NK-92 treated with Interleukin-12 subunit alpha and Interleukin-12 subunit beta, amount 100 ng/mL, for 24 hours (cell line): ENCODE data around the gene BRF1.
"Not testable (repeated sequence)": the region's sequence is repeated elsewhere in the genome, so short reads cannot be mapped to it uniquely, and the experiment has no call there.

ENCODE experiments used
- DNase-seq: peaks from one replicate; lab custom pipeline; 2025; lab: John Stamatoyannopoulos, UW

Gene BRF1

DNA sequence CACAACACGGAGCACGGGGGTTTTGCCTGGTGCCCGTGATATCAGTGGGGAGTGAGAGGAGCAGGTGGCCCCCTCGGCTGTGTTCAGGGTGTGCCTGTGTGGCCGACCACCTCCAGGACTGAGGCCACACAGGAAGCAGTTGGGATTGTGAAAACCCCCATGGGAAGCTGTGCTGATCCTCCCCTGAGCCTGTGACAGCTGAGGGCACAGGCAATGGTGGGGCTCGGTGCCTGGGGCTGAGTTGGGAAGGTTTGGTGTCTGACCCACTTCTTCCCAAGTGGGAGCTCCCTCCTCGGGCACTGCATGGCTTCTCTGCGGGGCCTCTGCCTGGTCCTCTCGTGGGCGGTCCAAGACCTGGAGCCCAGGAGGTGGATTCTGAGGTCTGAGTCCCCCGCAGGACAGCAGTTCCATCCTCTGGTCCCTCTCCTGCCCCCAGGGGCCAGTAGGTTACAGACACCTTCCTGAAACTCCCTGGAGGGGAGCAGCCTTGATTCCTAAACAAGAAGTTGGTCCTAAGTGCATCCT lies 31.6 kb upstream of the BRF1 start:
- DNase-seq, result no peak

DNA sequence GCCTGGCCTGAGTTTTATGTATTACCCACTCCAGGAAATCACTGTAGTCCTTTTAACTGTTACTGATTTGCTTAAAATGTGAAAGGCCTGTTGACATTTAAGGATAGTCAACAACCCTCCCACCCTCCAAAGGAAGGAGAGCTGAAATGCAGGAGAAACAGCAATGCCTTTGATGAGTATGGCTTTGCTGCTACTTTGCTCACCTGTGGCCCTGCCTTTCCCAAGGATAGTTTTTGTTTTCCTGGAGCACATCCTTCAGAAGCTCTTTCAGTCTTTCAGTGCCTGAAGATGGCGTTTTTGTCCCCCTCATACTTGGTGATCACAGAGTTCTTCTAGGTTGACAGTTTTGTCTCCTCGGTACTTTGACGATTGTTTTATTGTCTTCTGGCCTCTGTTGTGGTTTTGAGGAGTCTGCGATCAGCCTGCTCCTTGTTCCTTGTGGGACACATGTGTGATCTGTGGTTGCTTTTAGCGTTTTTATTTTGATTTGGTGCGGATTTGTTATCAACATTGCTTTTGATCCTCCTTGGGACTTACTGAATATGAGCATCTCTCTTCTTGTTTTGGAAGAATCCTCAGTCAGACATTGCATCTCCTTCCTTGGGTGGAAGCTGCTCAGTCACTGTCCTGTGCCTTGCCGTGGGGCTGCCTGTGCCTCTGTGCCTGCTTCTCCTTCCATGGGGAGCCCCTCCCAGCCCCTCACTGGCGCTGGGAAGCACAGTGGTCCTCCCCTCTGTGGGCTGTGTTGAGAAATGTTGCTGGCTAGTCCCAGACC lies 31.0 kb upstream of the BRF1 start:
- no peak for DNase-seq

DNA sequence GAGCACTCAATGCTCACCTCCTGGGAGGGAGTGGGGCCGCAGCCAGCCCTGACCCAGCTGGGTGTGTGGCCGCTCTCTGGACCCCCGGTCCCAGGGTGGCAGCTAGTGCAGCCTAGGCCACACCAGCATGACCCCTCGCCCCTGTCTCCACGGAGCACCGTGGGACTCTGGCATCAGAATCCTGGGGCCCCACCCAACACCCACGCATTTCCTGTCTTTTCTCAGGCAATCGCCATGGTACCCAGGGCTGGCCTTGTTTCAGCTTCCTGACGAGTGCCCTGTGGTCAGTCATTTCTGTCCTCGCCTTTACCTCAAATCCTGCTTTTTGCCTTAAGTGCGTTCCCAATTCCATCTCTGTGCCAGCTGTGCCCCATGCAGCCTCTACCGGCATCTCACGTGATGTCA lies 29.7 kb upstream of the BRF1 start:
- no peak for DNase-seq

DNA sequence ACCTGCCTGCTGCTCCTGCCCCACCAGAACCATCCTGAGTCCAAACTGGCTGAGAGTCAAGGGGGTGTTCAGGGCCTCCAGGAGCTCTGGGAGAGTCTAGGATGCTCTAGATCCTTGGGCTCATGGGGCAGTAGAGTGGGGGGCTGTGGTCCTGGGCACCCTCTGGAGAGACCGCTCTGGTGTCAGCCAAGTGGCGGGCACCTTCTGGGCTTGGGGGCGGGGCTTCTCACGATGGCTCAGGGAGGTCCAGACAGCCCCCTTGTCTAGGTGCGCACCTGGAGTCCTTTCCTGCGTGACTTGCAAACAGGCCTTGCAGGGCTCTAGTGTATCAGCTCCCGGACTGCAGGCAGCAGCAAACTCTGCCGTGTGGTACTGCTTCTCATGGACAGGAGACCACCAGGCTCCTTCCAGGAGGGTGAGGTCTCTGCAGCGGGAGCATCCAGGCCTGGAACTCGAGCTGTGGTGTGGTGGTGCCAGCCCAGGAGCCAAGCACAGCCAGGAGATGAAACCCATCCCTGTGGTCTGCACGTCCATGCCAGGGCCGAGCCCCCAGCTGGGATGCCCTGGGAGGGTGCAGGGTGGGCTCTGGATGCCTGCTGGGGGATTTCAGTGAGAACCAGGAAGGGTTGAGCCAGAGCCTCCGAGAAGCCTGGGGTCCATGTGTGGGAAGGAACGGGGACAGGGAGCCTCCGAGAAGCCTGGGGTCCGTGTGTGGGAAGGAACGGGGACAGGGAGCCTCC lies 28.8 kb upstream of the BRF1 start:
- no peak for DNase-seq

DNA sequence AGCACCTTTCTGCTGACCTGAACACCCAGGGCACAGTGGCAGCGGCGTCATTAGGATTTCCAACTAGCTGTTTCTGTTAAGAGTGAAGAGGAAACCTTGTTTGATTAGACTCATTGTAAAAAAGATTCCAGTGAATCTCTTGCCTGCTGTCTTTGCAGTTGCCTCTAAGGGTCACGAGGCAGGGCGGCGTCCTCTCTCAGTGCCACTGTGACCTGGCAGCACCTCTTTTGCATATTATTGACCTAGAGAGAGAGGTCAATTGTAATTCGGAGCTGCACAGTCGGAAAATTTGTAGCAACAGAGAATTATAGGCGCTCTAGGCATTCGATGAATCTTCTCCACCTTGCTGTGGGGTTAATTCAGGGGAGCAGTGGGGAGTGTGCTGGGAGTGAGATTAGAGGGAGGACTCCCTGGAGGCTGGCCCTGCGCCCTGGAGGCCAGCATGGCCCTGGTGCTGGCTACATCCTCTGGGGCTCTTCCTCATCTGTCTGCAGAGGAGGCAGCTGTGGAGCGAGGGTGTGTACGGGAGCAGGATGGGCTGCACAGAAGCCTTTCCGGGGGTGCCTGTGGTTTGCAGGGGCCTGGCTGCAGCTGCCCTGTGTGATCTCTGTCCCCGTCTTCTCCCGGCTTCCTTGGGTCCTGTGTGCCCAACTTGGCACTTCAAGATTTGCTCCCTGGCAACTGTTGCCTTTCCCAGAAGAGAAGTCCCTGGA lies 28.0 kb upstream of the BRF1 start:
- no peak for DNase-seq

DNA sequence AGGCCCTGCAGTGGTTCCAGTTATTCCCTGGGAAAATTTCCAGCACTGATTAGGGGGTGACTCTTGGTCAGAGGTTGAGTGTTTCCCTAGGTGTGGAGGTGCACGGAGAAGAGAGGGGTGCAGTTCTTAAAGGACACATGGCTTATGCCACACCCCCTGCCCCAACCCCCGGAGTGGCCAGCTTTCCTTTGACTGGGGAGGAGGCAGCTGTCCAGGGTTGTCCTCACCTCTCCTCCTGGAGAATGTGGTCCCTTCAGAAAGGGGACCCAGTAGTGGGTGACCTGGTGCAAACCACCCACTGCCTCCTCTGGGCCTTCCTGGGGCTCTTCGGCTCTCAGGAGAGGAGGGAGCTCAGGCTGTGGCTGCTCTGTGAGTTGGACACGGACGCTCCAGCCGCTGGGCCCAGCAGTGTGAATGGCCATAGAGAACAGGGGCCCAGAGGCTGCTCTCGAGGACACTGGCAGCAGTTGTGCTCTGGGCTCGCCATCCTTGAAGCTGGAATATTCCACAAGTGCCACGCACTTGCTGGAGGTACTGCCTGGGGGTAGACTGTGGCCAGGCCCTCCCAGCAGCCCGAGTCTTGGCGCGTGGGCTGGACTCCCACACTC lies 27.4 kb upstream of the BRF1 start:
- DNase-seq, result no peak

DNA sequence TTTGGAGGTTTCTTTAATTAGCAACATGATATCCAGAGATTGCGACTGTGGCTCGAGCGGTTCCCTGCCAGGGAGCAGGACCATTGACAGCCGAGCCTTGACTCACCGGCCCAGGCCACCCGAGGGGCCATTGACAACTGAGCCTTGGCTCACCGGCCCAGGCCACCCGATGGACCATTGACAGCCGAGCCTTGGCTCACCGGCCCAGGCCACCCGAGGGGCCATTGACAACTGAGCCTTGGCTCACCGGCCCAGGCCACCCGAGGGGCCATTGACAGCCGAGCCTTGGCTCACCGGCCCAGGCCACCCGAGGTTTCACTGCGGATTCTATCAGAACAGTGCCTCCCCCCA lies 26.9 kb upstream of the BRF1 start:
- not testable (repeated sequence) for DNase-seq

DNA sequence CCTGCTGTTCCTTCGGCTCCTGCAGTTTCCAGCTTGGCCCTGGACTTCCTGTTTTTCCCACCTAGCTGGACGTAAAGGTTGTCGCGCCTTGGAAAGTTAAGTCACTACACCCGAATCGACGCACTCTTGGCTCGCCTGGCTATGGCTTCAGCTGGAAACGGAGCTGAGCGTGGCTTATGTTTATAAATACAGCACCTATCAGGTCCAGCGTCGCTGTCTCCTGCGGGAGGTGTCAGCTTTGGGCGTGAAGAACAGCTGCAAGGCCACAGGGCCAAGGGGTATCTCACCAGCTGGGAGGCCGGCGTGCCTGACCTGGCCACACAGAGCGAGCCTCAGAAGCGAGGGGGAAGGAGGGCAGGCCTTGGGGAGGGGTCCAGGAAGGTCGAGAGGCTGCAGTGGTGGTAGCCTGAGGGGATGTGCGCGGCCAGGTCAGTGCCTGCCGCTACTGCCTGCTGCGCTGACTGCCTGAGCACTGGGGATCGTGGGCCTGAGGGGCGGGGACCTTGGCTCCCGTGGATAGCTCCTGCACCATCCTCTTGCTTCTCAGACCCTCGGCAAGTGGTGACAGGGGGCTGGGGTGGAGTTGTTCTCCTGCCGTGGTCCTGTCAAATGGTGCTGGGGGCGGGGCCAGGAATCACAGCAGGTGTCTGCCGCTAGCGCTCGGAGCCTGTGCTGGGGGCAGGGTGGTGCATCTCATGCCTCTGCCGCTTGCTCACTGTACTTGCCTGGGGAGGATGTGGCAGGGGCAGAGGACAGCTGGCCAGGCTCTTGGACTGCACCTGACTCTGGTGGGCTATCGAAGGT lies 26.3 kb upstream of the BRF1 start:
- no peak for DNase-seq

DNA sequence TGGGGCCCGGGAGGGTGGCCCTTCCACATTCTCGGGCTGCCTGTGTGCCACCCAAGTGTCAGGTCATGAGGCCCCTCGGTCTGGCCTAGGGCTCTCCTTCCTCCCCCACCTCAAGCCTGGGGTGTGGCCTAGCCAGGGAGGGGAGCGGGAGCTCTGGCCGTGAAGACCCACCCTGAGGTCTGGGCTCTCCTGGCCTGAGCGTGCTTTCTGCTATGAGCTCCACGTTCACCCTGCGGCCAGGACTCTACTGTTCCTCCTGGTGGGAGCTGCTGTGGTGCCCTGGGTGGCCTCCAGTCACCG lies 25.7 kb upstream of the BRF1 start:
- no peak for DNase-seq

DNA sequence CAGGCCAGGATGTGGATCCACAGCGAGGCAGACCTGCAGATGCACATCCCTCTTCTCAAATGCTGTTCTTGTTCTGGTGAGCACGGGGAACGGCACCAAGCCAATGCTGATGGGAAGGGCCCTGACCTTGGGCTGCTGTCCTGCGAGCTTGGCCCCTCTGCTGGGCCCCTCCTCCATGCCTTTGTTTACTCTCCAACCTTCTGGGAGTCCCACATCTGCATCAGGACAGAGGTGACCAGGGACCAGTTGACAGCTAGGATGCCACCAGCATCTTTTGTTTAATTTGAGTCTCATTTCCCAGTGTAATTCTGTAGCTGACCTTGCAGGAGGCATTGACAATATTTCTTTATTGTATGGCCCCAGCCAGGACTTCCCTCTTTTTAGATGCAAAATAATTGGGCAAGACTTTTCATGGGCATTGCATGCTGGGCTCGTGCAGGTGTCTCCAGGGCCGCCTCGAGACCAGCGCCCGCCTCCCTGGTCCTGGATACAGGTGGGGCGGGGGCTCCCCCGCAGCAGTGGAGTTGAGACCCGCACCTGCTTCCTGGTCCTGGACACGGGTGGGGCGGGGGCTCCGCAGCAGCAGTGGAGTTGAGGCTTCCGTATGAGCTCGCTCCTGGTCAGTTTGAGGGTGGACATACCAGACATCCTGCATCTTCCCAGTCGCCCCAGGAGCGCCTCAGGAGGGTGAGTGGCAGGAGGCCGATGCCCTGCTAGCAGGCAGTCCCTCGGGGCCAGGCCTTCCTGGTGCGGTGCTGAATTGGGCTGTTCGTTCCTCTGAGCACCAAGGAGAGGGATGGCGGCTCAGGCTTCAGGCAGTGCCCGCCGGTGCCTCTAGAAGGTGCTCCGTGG lies 25.1 kb upstream of the BRF1 start:
- DNase-seq, result no peak

DNA sequence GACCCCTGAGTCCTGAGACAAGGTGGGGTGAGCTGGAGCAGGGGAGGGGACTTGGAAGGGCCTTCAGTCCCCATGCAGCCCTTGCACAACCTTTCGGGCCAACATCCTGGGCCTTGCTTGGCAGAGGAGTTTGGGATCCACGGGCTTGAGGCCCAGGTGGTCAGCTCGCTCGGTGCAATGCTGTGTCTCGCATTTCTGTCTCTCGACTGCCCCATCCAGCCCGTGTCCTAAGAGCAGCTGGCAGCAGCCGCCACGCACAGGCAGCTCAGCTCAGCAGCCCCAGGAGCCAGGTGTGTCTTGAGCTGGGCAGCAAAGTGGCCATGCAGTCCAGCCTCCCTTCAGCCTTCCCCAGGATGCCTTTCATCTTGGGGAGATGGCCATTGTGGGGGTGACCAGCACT lies 24.5 kb upstream of the BRF1 start:
- no peak for DNase-seq

DNA sequence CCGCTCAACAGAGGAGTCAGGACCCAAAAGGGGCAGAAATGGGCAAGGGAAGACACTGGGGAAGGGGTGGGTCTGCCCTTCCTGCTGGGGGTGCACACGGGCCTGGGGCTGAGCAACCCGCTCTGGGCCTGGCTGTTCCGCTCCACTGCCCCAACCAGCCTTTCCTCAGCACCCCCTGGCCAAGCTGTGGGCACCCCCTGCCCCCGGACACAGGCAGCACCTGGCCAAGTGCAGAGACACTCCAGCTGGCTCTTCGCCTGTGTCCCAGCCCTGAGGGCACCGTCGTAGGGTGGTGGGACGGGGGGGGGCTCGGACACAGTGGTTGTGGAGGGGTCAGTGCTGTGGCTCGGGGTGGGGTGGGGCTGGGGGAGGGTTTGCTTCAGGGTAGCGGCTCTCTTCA lies 24.1 kb upstream of the BRF1 start:
- no peak for DNase-seq

DNA sequence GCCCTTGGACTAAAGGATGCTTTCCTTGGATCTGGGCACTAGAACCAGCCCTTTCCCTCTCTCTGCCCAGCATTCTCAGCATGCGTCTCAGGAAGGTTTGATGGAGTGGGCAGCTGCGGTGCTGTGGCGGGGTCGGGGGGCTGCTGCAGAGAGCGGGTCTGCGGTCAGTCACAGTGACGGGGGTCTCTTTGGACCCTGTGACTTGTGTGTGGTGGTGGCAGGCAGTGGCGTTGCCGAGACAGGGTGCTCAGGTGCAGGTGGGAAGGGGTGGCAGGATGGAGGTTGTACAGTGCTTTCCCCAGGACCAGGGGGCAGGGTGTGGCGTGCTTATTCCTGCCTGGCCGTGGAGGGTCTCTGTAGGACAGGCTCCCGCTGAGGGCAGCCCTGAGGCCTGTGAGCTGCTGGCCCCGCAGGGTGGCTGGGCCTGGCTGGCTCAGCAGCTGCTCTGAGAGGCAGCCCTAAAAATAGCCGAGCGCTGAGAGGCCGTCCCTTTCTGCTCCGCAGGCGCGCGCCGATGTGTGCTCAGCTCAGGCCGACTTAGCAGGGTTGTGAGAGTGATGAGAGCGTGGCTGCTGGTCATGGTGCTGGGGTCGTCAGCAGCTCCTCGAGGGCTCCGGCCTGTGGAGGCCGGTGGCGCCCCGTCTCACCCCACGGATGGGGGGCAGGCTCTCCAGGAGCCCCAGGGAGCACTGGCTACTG lies 23.4 kb upstream of the BRF1 start:
- DNase-seq, result no peak

DNA sequence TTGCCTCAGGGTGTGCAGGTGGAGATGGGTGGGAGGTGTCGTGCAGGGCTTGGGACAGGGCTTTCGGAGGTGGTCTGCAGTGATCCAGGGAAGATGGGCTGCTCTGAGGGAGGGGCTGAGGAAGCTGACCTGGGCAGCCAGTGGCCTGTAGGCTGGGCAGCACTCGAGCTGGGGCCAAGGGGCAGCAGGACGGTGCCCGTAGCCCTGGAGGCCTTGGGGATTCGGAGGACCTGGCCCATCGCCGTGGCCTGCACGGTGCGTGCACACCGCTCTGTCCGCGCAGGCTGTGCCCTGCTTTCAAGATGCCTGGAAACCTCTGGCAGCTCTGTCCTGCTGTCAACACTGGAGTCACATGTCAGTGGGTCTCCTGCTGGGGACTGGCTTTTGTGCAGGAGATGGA lies 22.9 kb upstream of the BRF1 start:
- DNase-seq, result no peak

DNA sequence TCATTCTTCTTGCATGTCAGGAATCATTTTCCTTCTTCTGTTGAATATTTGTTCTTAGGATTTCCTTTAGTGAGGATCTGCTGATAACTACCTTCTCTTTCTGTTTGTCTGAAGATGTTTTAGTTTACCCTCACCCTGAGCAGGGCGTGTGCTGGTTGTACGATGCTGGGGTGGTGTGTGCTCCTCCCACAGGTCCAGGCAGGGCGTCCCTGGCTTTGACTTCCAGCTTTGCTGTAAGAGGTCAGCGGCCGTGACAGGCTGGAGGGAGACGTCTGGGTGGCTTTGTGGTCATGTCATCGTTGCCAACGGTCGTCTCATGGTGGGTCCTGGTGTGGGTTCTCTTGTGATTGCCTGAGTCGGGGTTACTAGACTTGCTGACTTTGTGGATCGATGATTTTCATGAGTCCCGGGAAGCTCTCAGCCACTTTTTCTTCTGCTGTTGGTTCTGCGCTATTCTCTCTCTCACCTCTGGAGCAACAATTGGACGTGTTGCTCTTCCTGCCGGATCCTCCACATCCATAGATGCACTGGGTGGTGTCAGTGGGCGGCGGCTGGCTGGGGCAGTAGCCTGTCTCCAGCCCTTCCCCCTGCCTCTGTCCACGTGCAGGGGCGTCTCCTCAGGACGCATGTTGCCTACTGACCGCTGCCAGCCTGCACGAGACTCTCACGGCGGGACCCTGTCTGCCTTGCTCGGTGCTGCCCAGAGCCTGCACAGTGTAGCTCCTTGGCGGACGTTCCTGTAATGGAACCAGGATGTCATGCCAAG lies 22.2 kb upstream of the BRF1 start:
- no peak for DNase-seq

DNA sequence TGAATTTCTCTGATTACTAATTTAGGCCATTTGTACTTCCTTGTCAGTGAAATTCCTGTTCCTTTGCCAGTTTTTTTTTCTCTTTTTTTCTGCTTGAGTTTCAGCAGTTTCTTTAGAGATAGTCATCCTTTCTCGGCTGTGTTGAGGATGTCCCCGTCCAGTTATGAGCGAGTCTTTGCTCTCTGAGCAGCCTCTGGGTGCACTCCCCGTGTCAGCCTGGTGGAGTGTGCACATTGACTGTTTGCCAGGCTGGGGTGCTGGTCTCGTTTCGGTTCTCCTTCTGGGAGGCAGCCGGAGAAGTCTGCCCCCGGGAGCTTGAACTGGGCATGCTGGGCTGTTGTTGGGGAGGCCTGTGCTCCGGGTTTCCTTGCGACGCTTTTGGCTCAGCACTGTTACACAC lies 16.7 kb upstream of the BRF1 start:
- no peak for DNase-seq

DNA sequence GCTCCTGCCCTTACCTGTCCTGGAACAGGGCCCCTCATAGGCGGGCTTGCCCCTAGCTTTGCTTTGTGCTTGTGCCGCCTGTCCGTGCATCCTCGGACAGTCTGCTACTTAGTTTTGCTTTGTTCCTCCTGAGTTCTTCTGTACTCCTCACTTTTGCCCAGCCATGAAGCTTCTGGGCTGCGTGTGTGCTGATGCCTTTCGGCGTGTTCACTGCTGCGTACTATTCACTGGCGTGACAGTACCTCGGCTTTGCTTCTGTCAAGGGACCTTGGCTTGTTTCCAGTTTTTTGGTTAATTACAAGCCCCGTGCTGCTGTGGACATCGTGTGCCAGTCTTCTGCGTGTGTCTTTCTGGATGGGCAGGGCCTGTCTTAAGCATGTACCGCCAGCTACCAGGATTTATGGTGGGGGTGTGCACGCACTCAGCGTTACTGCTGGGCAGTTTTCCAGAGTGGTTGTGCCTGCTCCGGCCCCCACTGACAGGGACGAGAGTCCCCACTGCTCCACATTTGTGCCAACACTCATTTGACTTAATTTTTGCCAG lies 16.2 kb upstream of the BRF1 start:
- DNase-seq, result no peak

DNA sequence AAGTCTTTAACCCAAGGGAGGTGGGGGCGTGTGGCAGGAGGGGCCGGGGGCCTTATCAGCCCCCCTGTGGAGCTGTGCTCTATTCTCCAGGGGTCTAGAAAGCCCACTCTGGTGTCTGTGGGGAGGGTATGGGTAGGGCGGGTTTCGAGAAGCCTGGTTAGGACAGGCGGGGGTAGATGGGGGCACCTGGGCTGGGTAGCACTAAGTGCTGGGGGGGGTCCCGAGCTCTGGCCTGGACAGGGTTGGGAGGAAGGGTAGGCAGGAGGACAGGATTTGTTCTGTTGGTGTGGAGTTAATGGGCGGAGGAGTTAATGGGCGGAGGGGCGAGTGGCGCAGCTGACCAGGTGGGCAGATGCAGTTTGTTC lies 15.8 kb upstream of the BRF1 start:
- no peak for DNase-seq

DNA sequence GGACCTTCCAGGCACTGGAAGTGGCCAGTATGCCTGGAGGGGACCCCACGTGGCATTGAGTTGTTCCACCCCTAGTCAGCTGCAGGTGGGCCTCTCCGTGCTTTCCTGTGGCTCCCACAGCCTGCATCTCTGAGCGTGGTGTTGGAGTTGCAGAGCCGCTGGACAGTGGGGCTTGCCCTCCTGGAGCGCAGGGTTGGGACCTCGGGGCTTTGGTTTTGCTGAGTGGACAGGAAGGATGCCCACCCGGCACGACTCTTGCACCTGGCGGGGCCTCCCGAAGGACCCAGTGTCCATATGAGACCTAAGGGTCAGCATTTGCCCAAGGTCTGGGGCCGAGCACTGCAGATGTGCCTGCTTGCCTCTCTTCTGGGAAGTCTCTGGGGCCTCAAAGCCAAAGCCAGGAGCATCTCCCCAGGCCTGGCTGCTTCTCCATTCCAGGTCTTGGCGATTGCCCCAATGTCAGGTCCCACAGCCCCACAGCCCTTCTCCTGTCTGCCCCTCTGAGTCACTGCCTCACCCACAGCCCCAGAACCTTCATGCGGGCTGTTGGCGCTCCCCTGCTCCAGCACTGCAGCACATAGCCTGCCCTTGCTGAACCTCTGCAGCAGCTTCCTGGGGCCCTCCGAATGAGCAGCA lies 15.3 kb upstream of the BRF1 start:
- no peak for DNase-seq
